GM21367 (cell line): ENCODE measurements around the gene PLCL2.

Experiments used
- ATAC-seq: cut with Tn5 transposase; IDR thresholded peaks from one replicate; pipeline ENCODE4 v1.9.1; 2021; ENCODE audit not compliant: unreplicated experiment

Gene PLCL2

DNA sequence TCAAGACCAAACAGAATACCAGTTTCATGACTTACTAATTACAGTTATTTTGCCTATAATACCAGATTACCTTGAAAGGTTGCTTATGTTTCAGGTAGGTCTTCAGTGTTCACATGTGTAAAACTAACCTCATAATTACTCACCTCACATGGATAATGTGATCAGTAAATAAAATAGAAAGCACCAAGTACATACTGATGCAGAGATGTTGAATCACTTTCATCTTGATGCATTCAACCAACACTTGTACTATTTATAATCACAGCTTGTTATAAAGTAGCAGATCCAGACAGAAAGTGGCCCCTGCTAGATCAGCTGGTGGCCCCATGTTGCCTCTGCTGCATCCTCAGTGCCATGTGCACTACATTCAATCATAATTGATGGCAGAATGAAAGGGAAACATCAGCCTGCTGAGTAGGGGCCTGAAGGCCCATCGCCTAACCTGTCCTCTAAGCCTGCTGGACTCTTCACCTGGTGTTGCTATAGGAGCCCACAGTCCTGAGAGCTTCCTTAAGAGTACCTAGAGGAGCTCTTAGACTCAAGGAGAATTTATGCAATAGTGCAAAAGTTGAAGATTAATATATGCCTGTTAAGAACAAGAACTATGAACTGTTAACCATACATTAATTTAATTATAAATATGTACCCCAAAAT lies 154.3 kb downstream of the PLCL2 start:
- no peak for ATAC-seq

DNA sequence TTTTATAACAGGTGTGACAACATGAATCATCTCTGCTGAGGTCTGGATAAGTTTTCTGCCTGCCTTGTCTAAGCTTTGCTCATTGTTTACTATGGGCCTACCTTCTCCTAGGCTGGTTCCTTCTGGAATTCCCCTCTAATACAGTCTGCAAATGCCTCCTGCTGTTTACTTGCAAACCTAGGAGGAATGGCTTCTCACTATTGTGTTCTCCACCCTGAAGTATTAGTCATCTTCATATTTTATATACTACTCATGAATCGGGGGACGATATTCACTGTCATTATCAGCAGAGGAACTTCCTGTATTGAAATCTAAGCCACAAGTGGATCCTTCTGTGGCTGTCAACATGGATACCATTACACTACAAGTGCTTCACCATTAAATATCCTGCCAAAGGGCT lies 154.8 kb downstream of the PLCL2 start:
- ATAC-seq = no peak

GRCh38 chr3:17040322-17040989 lies 155.7 kb downstream of the PLCL2 start:
- no peak for ATAC-seq

DNA sequence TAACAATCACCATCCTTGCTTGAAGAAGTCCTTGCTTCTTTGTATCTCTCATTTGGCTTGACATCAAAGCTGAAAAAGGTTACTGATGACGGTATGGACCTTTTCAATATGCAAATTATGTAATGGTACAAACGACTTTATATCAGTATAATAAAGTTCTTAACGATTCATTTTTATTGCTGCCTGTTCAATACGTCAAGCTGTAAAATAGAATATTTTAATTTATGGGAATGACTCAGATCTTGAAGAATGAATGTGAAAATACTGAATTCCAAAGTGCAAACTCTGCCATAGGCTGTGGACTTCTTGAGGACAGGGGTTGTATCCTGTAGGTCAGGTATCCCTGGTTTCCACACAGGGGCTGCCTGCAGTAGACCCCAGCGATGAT lies 156.2 kb downstream of the PLCL2 start:
- ATAC-seq = no peak

- peak; percentile 56 for ATAC-seq
Observed at GRCh38 chr3:17044855-17045254, 160.1 kb downstream of the PLCL2 start.

GRCh38 chr3:17045705-17046104 lies 160.9 kb downstream of the PLCL2 start:
- no peak for ATAC-seq

DNA sequence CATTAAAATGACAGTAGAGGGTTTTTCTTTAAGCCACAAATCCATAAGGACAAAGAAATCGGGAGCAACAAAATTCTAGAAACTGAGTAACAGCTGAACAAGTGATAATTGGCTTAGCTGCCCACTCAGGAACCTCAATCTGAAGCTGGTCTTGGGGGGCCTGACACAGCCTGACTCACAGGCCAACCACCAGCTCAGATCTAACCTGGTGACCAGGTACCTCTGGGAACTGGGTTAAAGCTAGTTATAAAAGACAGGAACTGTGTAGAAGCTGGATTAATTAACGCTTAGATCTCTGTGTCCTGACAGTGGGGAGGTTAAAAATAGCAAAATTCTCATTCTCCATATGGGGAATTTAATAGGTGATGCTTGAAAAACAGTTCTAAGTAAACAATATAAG lies 161.9 kb downstream of the PLCL2 start:
- ATAC-seq = no peak

DNA sequence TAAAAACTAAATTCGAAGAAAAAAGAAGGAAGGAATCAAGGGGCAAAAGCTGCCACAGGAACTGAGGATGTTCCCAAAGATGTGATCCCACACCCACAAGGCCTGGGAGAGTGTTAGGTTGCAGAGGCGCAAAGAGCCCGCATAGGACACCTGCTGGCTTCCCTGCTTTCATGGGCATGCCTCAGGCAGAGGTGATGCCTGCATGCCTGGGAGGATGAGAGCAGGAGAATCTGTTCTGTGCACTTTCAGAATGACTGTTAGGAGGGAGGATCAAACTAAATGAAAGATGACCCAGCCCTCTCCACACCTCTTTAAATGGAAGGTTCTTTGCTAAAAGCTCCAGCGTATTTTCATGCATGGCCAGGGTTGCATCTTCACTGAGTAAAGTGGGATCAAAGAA lies 162.4 kb downstream of the PLCL2 start:
- no peak for ATAC-seq

DNA sequence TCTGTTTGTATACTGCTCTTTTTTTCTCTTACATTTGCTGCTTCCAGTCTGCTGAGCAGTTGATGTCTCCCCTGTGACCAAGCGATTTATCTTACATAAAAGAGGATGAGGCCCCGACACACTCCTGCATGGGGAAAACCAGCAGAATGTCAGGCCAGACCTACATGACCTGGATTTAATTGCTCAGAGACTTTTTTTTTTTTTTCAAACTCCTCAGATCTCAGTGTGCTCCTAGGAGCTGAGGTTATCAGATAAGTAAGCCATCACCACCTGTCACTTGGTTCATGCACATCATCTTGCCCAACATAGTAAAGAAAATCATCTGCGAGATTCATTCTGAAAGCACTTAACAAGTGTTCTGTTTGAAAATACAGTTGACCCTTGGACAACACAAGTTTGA lies 163.1 kb downstream of the PLCL2 start:
- no peak for ATAC-seq

DNA sequence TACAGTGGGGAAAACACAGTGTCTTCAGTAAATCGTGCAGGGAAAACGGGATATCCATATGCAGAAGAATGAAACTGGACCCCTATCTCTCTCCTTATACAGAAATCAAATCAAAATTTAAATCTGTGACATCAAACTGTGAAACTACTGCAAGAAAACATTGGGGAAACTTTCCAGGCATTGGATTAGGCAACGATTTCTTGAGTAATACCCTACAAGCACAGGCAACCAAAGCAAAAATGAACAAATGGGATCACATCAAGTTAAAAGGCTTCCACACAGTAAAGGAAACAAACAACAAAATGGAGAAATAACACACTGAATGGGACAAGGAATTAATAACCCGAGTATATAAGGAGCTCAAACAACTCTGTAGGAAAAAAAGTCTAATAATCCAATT lies 165.3 kb downstream of the PLCL2 start:
- ATAC-seq = no peak

DNA sequence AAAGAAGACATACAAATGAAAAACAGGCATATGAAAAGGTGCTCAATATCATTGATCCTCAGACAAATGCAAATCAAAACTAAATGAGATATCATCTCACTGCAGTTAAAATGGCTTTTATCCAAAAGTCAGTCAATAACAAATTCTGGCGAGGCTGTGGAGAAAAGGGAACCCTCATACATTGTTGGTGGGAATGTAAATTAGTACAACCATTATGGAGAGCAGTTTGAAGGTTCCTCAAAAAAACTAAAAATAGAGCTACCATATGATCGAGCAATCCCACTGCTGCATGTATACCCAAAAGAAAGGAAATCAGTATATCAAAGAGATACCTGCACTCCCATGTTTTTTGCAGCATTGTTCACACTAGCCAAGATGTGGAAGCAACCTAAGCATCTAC lies 165.8 kb downstream of the PLCL2 start:
- ATAC-seq = no peak

- peak; percentile 64 for ATAC-seq
Observed at GRCh38 chr3:17052363-17052762, 167.6 kb downstream of the PLCL2 start.

GRCh38 chr3:17054301-17054981 lies 169.7 kb downstream of the PLCL2 start:
- peak; percentile 34 for ATAC-seq

DNA sequence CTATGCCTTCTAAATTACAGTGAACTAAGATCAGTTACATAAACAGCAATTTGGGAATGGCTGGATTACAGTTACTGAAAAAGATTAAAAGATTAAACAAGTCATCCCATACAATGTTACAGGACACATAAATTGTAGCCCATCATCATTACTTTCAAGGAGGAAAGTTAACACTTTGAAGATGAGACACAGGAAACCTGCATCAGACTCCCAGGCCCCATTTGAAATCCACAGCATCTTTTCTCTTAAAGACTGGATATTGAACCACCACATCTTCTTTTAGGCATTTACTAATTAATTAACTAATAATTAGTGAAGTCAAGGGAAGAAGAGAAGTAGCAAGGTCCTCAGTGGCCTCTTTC lies 170.2 kb downstream of the PLCL2 start:
- no peak for ATAC-seq

GRCh38 chr3:17055374-17056276 lies 170.9 kb downstream of the PLCL2 start:
- ATAC-seq = no peak

DNA sequence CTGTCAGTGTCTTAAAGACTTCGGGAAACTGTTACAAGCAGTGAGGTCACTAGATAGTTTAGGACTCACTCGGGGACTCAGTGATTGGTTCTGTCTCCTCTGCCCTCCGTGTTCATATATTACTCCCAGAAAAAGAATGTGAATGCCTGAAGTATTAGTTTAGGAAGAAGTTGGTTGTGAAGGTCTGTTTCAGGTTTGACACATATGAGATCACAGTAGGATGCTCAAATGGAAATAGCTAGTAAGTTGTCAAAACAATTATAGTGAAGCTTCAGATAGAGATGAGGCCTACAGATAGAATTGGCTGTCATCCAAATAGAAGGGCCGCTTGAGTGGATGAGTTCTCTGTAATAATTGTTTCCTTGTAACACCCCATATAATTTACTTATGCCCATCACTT lies 172.6 kb downstream of the PLCL2 start:
- ATAC-seq = no peak

GRCh38 chr3:17059989-17060550 lies 175.3 kb downstream of the PLCL2 start:
- ATAC-seq = no peak

GRCh38 chr3:17061005-17061404 lies 176.2 kb downstream of the PLCL2 start:
- ATAC-seq = no peak

DNA sequence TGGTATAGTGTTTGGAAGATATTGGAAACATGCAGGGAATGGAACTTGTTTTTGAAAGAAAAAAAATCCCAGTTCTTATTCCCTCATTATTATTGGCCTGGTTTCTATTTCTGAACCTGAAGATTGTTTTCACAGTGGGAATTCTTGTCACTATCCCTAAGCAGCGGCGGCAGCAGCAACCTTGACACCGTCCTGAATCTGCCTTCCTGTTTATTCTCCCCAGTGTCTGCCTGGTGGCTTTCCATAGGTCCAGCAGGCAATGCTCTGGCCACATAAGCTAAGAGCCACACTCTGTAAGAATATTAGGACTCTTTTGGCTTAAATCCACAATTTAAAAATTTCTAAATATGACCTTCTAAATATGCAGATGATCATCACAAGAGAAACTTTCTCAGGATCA lies 178.0 kb downstream of the PLCL2 start:
- ATAC-seq = no peak

- ATAC-seq = no peak
Observed at GRCh38 chr3:17063596-17063995, 178.8 kb downstream of the PLCL2 start.

DNA sequence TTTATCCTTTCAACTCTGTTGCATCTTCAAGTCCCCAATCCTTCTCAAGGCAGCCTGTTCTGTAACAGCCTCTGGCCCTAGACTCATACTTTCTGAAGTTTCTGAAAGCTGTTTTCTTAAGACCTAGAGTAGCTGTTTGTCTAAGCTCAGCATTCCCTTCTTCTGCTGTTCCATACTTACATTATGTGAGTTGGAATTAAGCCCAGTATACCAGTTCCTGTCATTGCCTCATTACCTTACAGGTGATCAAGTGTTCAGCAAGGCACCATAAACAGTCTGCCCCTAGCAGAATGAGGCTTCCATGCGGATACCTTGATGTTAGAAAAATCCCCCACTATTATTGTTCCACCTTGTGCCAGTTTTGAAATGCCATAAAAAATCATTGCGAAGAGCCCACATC lies 180.6 kb downstream of the PLCL2 start:
- ATAC-seq = no peak
